Cardiac septum (tissue), 1 donor: Measurements from ENCODE around the gene TMEM234. TPM values are rescaled to one million over a fixed set of nuclear protein-coding genes. Genes with fewer than 3 reads are reported as not detected.

Experiments used
- DNase-seq: peaks from one replicate; pipeline ENCODE4 v3.0.0-alpha.2; 2020; ENCODE audit warnings: low spot score
- intact Hi-C: fragments of 100-400 bp; cut with DNase I; formaldehyde crosslinking; loops from one replicate; pipeline ENCODE4 v1.14.0; 2022
- total RNA-seq: library from RNA; stranded (reverse); fragmentation: NEBNext Ultra II Directional; extraction: Animal tissue kit (Norgen Biotek cat#: 25700); gene quantifications from one replicate; pipeline ENCODE4 v1.2.1, GENCODE V29; 2021
- donor health status: DM: no; HTN: no; CAD: no.

TMEM234 gene
- total RNA-seq, 1 donor from 2014 or later, result 12.3 TPM

GRCh38 chr1:32205401-32206370, 16.5 kb downstream of the TMEM234 start, which contains the start of gene IQCC:
TSS of gene IQCC (plus strand) at chr1:32205671. CDS start at chr1:32205682, 11 bp downstream.
- peak; percentile 93 for DNase-seq
- intact Hi-C loops, result no loop called here

GRCh38 chr1:32204943-32205361, 17.2 kb downstream of the TMEM234 start:
- intact Hi-C loops, result no loop called here
- no peak for DNase-seq

GRCh38 chr1:32201011-32201855, 20.9 kb downstream of the TMEM234 start:
- DNase-seq, result peak; percentile 87

GRCh38 chr1:32200226-32201010, 21.7 kb downstream of the TMEM234 start, which contains the start of gene CCDC28B:
TSS of gene CCDC28B (plus strand) at chr1:32200595. CDS start at chr1:32201936, 1,341 bp downstream.
- peak; percentile 82 for DNase-seq
- intact Hi-C loops, result no loop called here

More at GRCh38 chr1:32201011-32201855, 20.9 kb downstream of the TMEM234 start:
- intact Hi-C loops, result no loop called here

GRCh38 chr1:32199717-32200072, 22.5 kb downstream of the TMEM234 start:
- intact Hi-C loops, result loop anchor here (5.0 kb wide), 1 partner anchor 92 kb away; the partner anchor contains the start of gene KPNA6
- peak; percentile 84 for DNase-seq

GRCh38 chr1:32199043-32199716, 23.0 kb downstream of the TMEM234 start:
- intact Hi-C loops, result loop anchor here (5.0 kb wide), 1 partner anchor 92 kb away; the partner anchor contains the start of gene KPNA6
- no peak for DNase-seq

- intact Hi-C loops, result loop anchor here (5.0 kb wide), 1 partner anchor 91 kb away; the partner anchor contains the start of gene KPNA6
- no peak for DNase-seq
Measured at GRCh38 chr1:32198237-32199042, 23.7 kb downstream of the TMEM234 start.

GRCh38 chr1:32197837-32198236, 24.3 kb downstream of the TMEM234 start:
- no peak for DNase-seq
- intact Hi-C loops, result loop anchor here (5.0 kb wide), 1 partner anchor 91 kb away; the partner anchor contains the start of gene KPNA6

- DNase-seq, result no peak
- intact Hi-C loops, result loop anchor here (5.0 kb wide), 1 partner anchor 90 kb away; the partner anchor contains the start of gene KPNA6
Measured at GRCh38 chr1:32197074-32197473, 25.1 kb downstream of the TMEM234 start.

GRCh38 chr1:32195972-32196823, 26.0 kb downstream of the TMEM234 start:
- intact Hi-C loops, result loop anchor here (5.0 kb wide), 1 partner anchor 89 kb away; the partner anchor contains the start of gene KPNA6
- no peak for DNase-seq

- DNase-seq, result no peak
- intact Hi-C loops, result loop anchor here (5.0 kb wide), 1 partner anchor 88 kb away; the partner anchor contains the start of gene KPNA6
Measured at GRCh38 chr1:32195531-32195930, 26.6 kb downstream of the TMEM234 start.

- DNase-seq, result no peak
- intact Hi-C loops, result loop anchor here (5.0 kb wide), 1 partner anchor 88 kb away; the partner anchor contains the start of gene KPNA6
Measured at GRCh38 chr1:32194984-32195383, 27.2 kb downstream of the TMEM234 start.

- peak; percentile 46 for DNase-seq
- intact Hi-C loops, result no loop called here
Measured at GRCh38 chr1:32192220-32192948, 29.8 kb downstream of the TMEM234 start.

- DNase-seq, result no peak
- intact Hi-C loops, result no loop called here
Measured at GRCh38 chr1:32187850-32188249, 34.3 kb downstream of the TMEM234 start.

GRCh38 chr1:32186491-32186890, 35.7 kb downstream of the TMEM234 start:
- intact Hi-C loops, result no loop called here
- no peak for DNase-seq

- DNase-seq, result no peak
- intact Hi-C loops, result no loop called here
Measured at GRCh38 chr1:32186077-32186476, 36.1 kb downstream of the TMEM234 start.
